ENCODE measurements around the gene ADISSP. TPM values are rescaled to one million over a fixed set of nuclear protein-coding genes. Genes with fewer than 3 reads are reported as not detected.

ADISSP gene
- total RNA-seq, 1 experiment from 2014 or later: 244 TPM

GRCh38 chr20:3814928-3815495 lies 47.5 kb upstream of the ADISSP start:
- CTCF ChIA-PET: no interaction called here
- H3K4me2 ChIP-seq (ENCODE audit: low read length): no peak overlapping the region
- POLR2A ChIA-PET (ENCODE audit: unreplicated experiment): no interaction called here
- H3K36me3 ChIP-seq (ENCODE audit: low read depth, low read length): no peaks in the 10 kb centered on the region
- H4K20me1 ChIP-seq (ENCODE audit: low read length): no peaks in the 10 kb centered on the region
- DNase-seq (no peak), ATAC-seq (no peak)
- intact Hi-C loops (cut with micrococcal nuclease): no loop called here
- no peak for TF ChIP-seq CTCF (conservative IDR thresholded peaks at IDR 0.05; ENCODE audit: low read depth, low read length)
- no peak for TF ChIP-seq EZH2phosphoT487 (IDR thresholded peaks at IDR 0.05; ENCODE audit: borderline replicate concordance, low read length)
- no peak for TF ChIP-seq EZH2 (IDR thresholded peaks at IDR 0.05; ENCODE audit: low read length, unreplicated experiment)
- H3K4me1 ChIP-seq (ENCODE audit: insufficient read depth, low read length): peaks cover 49% of the 10 kb centered on the region
- BruUV-seq (replicated peaks): no TSS peak
- H3K9ac ChIP-seq (ENCODE audit: low read length): no peak overlapping the region
- H3K4me3 ChIP-seq (ENCODE audit: low read length): no peak overlapping the region
- H3K27ac ChIP-seq (ENCODE audit: low read length): no peak overlapping the region
- H3K79me2 ChIP-seq (ENCODE audit: low read length): peaks cover 13% of the 10 kb centered on the region
- no peak overlapping the region for H2AFZ ChIP-seq (ENCODE audit: low read length)
- H3F3A ChIP-seq (ENCODE audit: low read length, unreplicated experiment): peaks cover 4% of the 10 kb centered on the region
- no peaks in the 10 kb centered on the region for H3K9me2 ChIP-seq (replicated peaks; ENCODE audit: low read length)
- no peaks in the 10 kb centered on the region for H3K9me3 ChIP-seq (ENCODE audit: low read length)
- H3K27me3 ChIP-seq (ENCODE audit: low read length): no peaks in the 10 kb centered on the region

GRCh38 chr20:3813848-3814581 lies 46.5 kb upstream of the ADISSP start:
- no peaks in the 10 kb centered on the region for H3K27me3 ChIP-seq (ENCODE audit: low read length)
- ChIA-PET CTCF (no interaction called here), POLR2A (ENCODE audit: unreplicated experiment) (interaction anchor here (0.7 kb wide), 1 partner anchor 85 kb away, joined by 3 read pairs; no protein-coding TSS in a partner anchor)
- no peak overlapping the region for H2AFZ ChIP-seq (ENCODE audit: low read length)
- peaks cover 4% of the 10 kb centered on the region for H3F3A ChIP-seq (ENCODE audit: low read length, unreplicated experiment)
- H3K79me2 ChIP-seq (ENCODE audit: low read length): peaks cover 18% of the 10 kb centered on the region
- ATAC-seq (no peak), DNase-seq (no peak)
- H3K4me1 ChIP-seq (ENCODE audit: insufficient read depth, low read length): peaks cover 45% of the 10 kb centered on the region
- H3K4me2 ChIP-seq (ENCODE audit: low read length): no peak overlapping the region
- H3K27ac ChIP-seq (ENCODE audit: low read length): 0 out of 2 replicates have a peak overlapping the region, but pooled peaks have one; percentile 87
- no peaks in the 10 kb centered on the region for H4K20me1 ChIP-seq (ENCODE audit: low read length)
- intact Hi-C loops (cut with micrococcal nuclease): no loop called here
- no peaks in the 10 kb centered on the region for H3K9me3 ChIP-seq (ENCODE audit: low read length)
- H3K9ac ChIP-seq (ENCODE audit: low read length): no peak overlapping the region
- H3K9me2 ChIP-seq (replicated peaks; ENCODE audit: low read length): no peaks in the 10 kb centered on the region
- no peak for TF ChIP-seq EZH2 (IDR thresholded peaks at IDR 0.05; ENCODE audit: low read length, unreplicated experiment)
- no peak overlapping the region for H3K4me3 ChIP-seq (ENCODE audit: low read length)
- H3K36me3 ChIP-seq (ENCODE audit: low read depth, low read length): no peaks in the 10 kb centered on the region
- BruUV-seq (replicated peaks): no TSS peak

- Histone ChIP-seq H3K9me3 (ENCODE audit: low read length) (no peaks in the 10 kb centered on the region), H3K9ac (ENCODE audit: low read length) (peak overlapping the region; percentile 70), H3K4me2 (ENCODE audit: low read length) (no peak overlapping the region), H3K4me3 (ENCODE audit: low read length) (no peak overlapping the region), H3K36me3 (ENCODE audit: low read depth, low read length) (no peaks in the 10 kb centered on the region), H3K4me1 (ENCODE audit: insufficient read depth, low read length) (peaks cover 45% of the 10 kb centered on the region), H3K27ac (ENCODE audit: low read length) (peak overlapping the region; percentile 87), H3K9me2 (replicated peaks; ENCODE audit: low read length) (no peaks in the 10 kb centered on the region), H4K20me1 (ENCODE audit: low read length) (no peaks in the 10 kb centered on the region), H2AFZ (ENCODE audit: low read length) (no peak overlapping the region), H3F3A (ENCODE audit: low read length, unreplicated experiment) (peaks cover 8% of the 10 kb centered on the region), H3K27me3 (ENCODE audit: low read length) (no peaks in the 10 kb centered on the region), H3K79me2 (ENCODE audit: low read length) (peaks cover 23% of the 10 kb centered on the region)
- ChIA-PET POLR2A (ENCODE audit: unreplicated experiment) (interaction anchor here (0.7 kb wide), 1 partner anchor 84 kb away, joined by 3 read pairs; no protein-coding TSS in a partner anchor), CTCF (no interaction called here)
- no peak for TF ChIP-seq CTCF (conservative IDR thresholded peaks at IDR 0.05; ENCODE audit: low read depth, low read length)
- BruUV-seq (replicated peaks): no TSS peak
- intact Hi-C loops (cut with micrococcal nuclease): no loop called here
- ATAC-seq (no peak), DNase-seq (no peak)
Observed at GRCh38 chr20:3812975-3813847, 45.7 kb upstream of the ADISSP start.
